SK-N-SH (cell line): ENCODE data around the gene ABCF3. TPM values are rescaled to one million over a fixed set of nuclear protein-coding genes. Genes with fewer than 3 reads are reported as not detected.

Experiments
- CTCF ChIA-PET: fragments of 300-600, 350-600 bp; formaldehyde crosslinking; extraction: SDS; loops from one replicate; lab custom pipeline; 2021; lab: Yijun Ruan, JAX
- POLR2A ChIA-PET: fragments of 350-600 bp; sonication (Branson Sonifier 250); formaldehyde crosslinking; extraction: SDS; loops from one replicate; lab custom pipeline; 2020; ENCODE audit warnings: antibody characterized with exemption, inconsistent platforms; lab: Yijun Ruan, JAX
- DNase-seq: peaks from one replicate; pipeline ENCODE4 v3.0.0; 2012
- H2AFZ ChIP-seq: fragments of 200-600 bp; sonication (generic); 2 replicates; pipeline ENCODE4 v1.8.1; 2016; ENCODE audit warnings: antibody characterized with exemption, mild to moderate bottlenecking, low read depth
- H3F3A ChIP-seq: fragments of 200-600 bp; sonication (generic); replicated peaks from 2 replicates; pipeline ENCODE3; 2016; ENCODE audit warnings: antibody characterized with exemption, mild to moderate bottlenecking; ENCODE audit not compliant: insufficient read depth
- H3K27ac ChIP-seq, 2 experiments: fragments of 200-500 bp in 1 of 2; fragments of 200-600 bp in 1 of 2; sonication (Bioruptor generic) in 1 of 2; sonication (generic), shearing (Covaris generic) in 1 of 2; 2 replicates each; pipeline versions ENCODE4 v1.5.1 to v1.6.1; 2014 to 2016; ENCODE audit warnings: low read depth in 2 of 2, inconsistent platforms in 1 of 2, low read length in 1 of 2, mild to moderate bottlenecking in 1 of 2, mixed read lengths in 1 of 2
- H3K27me3 ChIP-seq: fragments of 200-600 bp; sonication (generic), shearing (Covaris generic); 2 replicates; pipeline ENCODE4 v1.6.1; 2016; ENCODE audit warnings: mixed run types; ENCODE audit not compliant: insufficient read depth
- H3K36me3 ChIP-seq, 2 experiments: fragments of 200-500 bp in 1 of 2; fragments of 200-600 bp in 1 of 2; sonication (Bioruptor generic) in 1 of 2; sonication (generic) in 1 of 2; replicated peaks in 1 of 2; 2 replicates each; pipeline versions ENCODE3 to v1.5.1; 2014 to 2016; ENCODE audit warnings: low read length in 1 of 2, mild to moderate bottlenecking in 1 of 2; ENCODE audit not compliant: insufficient read depth in 2 of 2, control insufficient read depth in 1 of 2
- H3K4me1 ChIP-seq, 2 experiments: fragments of 200-500 bp in 1 of 2; fragments of 200-600 bp in 1 of 2; sonication (Bioruptor generic) in 1 of 2; sonication (generic), shearing (Covaris generic) in 1 of 2; 2 replicates each; pipeline versions ENCODE4 v1.5.1 to v1.6.1; 2014 to 2016; ENCODE audit warnings: low read depth in 1 of 2, low read length in 1 of 2, mixed run types in 1 of 2; ENCODE audit not compliant: insufficient read depth in 2 of 2, control insufficient read depth in 1 of 2
- H3K4me2 ChIP-seq: fragments of 200-600 bp; sonication (generic), shearing (Covaris generic); 2 replicates; pipeline ENCODE4 v1.6.1; 2017; ENCODE audit warnings: mixed run types
- H3K4me3 ChIP-seq, 2 experiments: fragments of 200-500 bp in 1 of 2; fragments of 200-600 bp in 1 of 2; sonication (Bioruptor generic) in 1 of 2; sonication (generic), shearing (Covaris generic) in 1 of 2; 2 replicates each; pipeline versions ENCODE4 v1.5.1 to v1.8.1; 2014 to 2016; ENCODE audit warnings: low read depth in 2 of 2, inconsistent platforms in 1 of 2, low read length in 1 of 2, mild to moderate bottlenecking in 1 of 2, mixed read lengths in 1 of 2, moderate library complexity in 1 of 2
- H3K79me2 ChIP-seq: fragments of 200-600 bp; sonication (generic); 2 replicates; pipeline ENCODE4 v1.8.1; 2017; ENCODE audit warnings: mild to moderate bottlenecking; ENCODE audit not compliant: insufficient read depth
- H3K9ac ChIP-seq: fragments of 200-600 bp; sonication (generic); 2 replicates; pipeline ENCODE4 v1.6.1; 2017; ENCODE audit warnings: mixed run types
- H3K9me2 ChIP-seq: fragments of 200-600 bp; sonication (generic); 2 replicates; pipeline ENCODE4 v1.6.1; 2017; ENCODE audit warnings: mixed run types
- H3K9me3 ChIP-seq: fragments of 200-600 bp; sonication (generic); 2 replicates; pipeline ENCODE4 v1.6.1; 2017; ENCODE audit warnings: mixed run types, mild to moderate bottlenecking, moderate library complexity
- H4K20me1 ChIP-seq: fragments of 200-600 bp; sonication (generic); 2 replicates; pipeline ENCODE4 v1.6.1; 2017; ENCODE audit warnings: mild to moderate bottlenecking, mixed run types; ENCODE audit not compliant: insufficient read depth
- CTCF ChIP-seq: fragments of 200-600 bp; sonication (generic); IDR thresholded peaks from 2 replicates; pipeline ENCODE4 v1.6.1; 2017; ENCODE audit warnings: antibody characterized with exemption, mild to moderate bottlenecking, moderate library complexity
- EP300 ChIP-seq, 2 experiments: IDR thresholded peaks; 2 replicates each; pipeline versions ENCODE4 v1.4.0 to v1.6.1; 2012; ENCODE audit warnings: borderline replicate concordance in 1 of 2, low read depth in 1 of 2, low read length in 1 of 2
- EZH2phosphoT487 ChIP-seq: fragments of 200-600 bp; sonication (generic); IDR thresholded peaks from 2 replicates; pipeline ENCODE4 v1.6.1; 2017; ENCODE audit warnings: low read depth, mixed run types, mild to moderate bottlenecking, antibody characterized with exemption, moderate library complexity, borderline replicate concordance
- FOSL2 ChIP-seq: IDR thresholded peaks from 2 replicates; pipeline ENCODE4 v1.4.0; 2012; ENCODE audit warnings: low read depth, mild to moderate bottlenecking, moderate library complexity, borderline replicate concordance
- FOXJ3 ChIP-seq: sonication (generic); formaldehyde crosslinking; IDR thresholded peaks from 2 replicates; pipeline ENCODE4 v1.5.1; 2020; ENCODE audit warnings: mild to moderate bottlenecking, missing genetic modification reagents
- FOXM1 ChIP-seq: IDR thresholded peaks from 2 replicates; pipeline ENCODE4 v1.4.0; 2012; ENCODE audit warnings: low read depth, mild to moderate bottlenecking
- GABPA ChIP-seq: IDR thresholded peaks from 2 replicates; pipeline ENCODE4 v1.4.0; 2012; ENCODE audit warnings: low read depth, mild to moderate bottlenecking
- NFIC ChIP-seq: IDR thresholded peaks from 2 replicates; pipeline ENCODE4 v1.4.0; 2012; ENCODE audit warnings: borderline replicate concordance
- NRF1 ChIP-seq: IDR thresholded peaks from 2 replicates; pipeline ENCODE4 v1.6.1; 2012; ENCODE audit warnings: low read depth, mild to moderate bottlenecking, low read length
- PBX3 ChIP-seq: IDR thresholded peaks from 2 replicates; pipeline ENCODE4; 2012
- RCOR1 ChIP-seq: fragments of 150-350 bp; IDR thresholded peaks from 2 replicates; pipeline ENCODE4 v1.6.1; 2017; ENCODE audit warnings: antibody characterized with exemption, low read length
- RXRA ChIP-seq: IDR thresholded peaks from 2 replicates; pipeline ENCODE4 v1.4.0; 2012; ENCODE audit warnings: low read depth, mild to moderate bottlenecking, borderline replicate concordance
- SIN3A ChIP-seq: IDR thresholded peaks from 2 replicates; pipeline ENCODE4 v1.6.1; 2012; ENCODE audit warnings: low read depth, mild to moderate bottlenecking, low read length, moderate library complexity, borderline replicate concordance
- SMC3 ChIP-seq: IDR thresholded peaks from 2 replicates; pipeline ENCODE4 v1.6.1; 2012; ENCODE audit warnings: low read depth, low read length, improper control_type of control experiment
- TCF12 ChIP-seq: IDR thresholded peaks from 2 replicates; pipeline ENCODE4 v1.4.0; 2012
- TEAD4 ChIP-seq: IDR thresholded peaks from 2 replicates; pipeline ENCODE4 v1.4.0; 2012; ENCODE audit warnings: mild to moderate bottlenecking, borderline replicate concordance; ENCODE audit not compliant: insufficient read depth
- USF1 ChIP-seq: IDR thresholded peaks from 2 replicates; pipeline ENCODE4 v1.4.0; 2012; ENCODE audit warnings: low read depth, borderline replicate concordance
- YY1 ChIP-seq: IDR thresholded peaks from 2 replicates; pipeline ENCODE4 v1.4.0; 2012; ENCODE audit warnings: low read depth, mild to moderate bottlenecking
- WGBS: methylation state at CpG from one replicate; pipeline ENCODE4 v1.1.6; 2017; ENCODE audit warnings: low lambda C conversion rate; 5-methylcytosine and 5-hydroxymethylcytosine counted together
- polyA plus RNA-seq, 3 experiments: library from polyadenylated mRNA; depleted of rRNA; stranded (reverse); fragments of >200 nt; gene quantifications; 2 replicates each; pipeline ENCODE4 v1.2.3, GENCODE V29; 2012
- TF ChIP-seq, protein P1 (sequence below): fragments of 150-350 bp; IDR thresholded peaks from 2 replicates; pipeline ENCODE4 v1.6.1; 2017; ENCODE audit warnings: antibody characterized with exemption, low read length, low read depth, borderline replicate concordance

The ABCF3 gene
- polyA plus RNA-seq, 1 of the 3 experiments (the other 2 are of a cell fraction) = 55.6 TPM

DNA sequence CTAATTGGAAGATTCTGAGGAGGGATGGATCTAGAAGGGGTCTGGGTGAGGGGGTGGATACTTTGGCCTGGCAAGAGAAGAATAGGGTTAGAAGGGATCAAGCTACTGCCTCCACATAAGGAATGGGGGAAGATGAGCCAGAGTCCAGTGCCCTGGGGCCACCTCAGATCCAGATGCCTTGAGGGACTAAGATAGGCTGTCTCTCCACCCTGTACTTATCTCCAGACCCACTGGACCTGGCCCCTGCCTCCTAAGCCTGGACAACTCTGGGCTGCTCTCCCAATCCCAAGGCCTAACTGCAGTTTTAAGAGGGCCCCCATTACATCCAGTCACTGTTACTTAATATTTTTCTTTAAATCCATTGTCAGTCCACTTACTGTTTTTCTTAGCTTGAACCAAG is 28.8 kb upstream of the ABCF3 start:
- DNase-seq = no peak
- peaks cover 20% of the 10 kb centered on the region for H3F3A ChIP-seq
- peak overlapping the region; percentile 87 for H3K9ac ChIP-seq
- peaks cover 53% of the 10 kb centered on the region for H4K20me1 ChIP-seq
- peaks cover 16 to 17% of the 10 kb centered on the region in 2 experiments; a peak in 3 of 4 replicates for H3K4me1 ChIP-seq
- no peaks in the 10 kb centered on the region for H3K9me2 ChIP-seq
- H3K27ac ChIP-seq = peak overlapping the region; percentile 82 to 90; a peak in 3 of 4 replicates
- no peak overlapping the region for H2AFZ ChIP-seq
- H3K9me3 ChIP-seq = no peaks in the 10 kb centered on the region
- peak overlapping the region; percentile 80 to 95 for H3K4me3 ChIP-seq
- H3K4me2 ChIP-seq = peak overlapping the region; percentile 92
- H3K36me3 ChIP-seq = peaks cover 0 to 7% of the 10 kb centered on the region in 2 experiments
- ChIA-PET POLR2A (no interaction called here), CTCF (interaction anchor here (1.0 to 2.4 kb wide), 4 partner anchors 12 to 93 kb away, joined by 3 to 15 read pairs (median 8); partner anchors contain the start of gene EEF1AKMT4)
- no peak for TF ChIP-seq SIN3A
- TF ChIP-seq, protein P1, sequence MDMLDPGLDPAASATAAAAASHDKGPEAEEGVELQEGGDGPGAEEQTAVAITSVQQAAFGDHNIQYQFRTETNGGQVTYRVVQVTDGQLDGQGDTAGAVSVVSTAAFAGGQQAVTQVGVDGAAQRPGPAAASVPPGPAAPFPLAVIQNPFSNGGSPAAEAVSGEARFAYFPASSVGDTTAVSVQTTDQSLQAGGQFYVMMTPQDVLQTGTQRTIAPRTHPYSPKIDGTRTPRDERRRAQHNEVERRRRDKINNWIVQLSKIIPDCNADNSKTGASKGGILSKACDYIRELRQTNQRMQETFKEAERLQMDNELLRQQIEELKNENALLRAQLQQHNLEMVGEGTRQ = no peak
- no peak for TF ChIP-seq NFIC
- peaks cover 79% of the 10 kb centered on the region for H3K79me2 ChIP-seq
- no peaks in the 10 kb centered on the region for H3K27me3 ChIP-seq

DNA sequence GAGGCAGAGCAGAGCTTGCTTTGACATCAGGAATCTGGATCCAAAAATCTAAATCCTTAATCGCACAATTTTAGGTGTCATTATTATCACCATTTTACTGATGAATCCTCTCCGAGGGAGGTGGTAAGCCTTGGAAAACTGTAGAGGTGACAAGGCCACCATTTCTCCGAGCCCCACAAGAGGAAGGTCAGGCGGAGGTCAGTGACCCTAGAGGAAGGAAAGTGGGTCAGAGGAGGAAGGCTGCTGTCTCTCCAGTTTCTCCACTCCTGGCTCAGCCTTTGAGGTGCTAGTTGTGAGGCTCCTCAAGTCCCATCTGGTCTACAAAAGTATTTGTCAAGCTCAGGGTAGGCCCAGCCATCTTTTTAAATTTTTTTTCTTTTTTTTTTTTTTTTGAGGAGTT is 27.6 kb upstream of the ABCF3 start:
- peaks cover 18% of the 10 kb centered on the region for H3F3A ChIP-seq
- H3K9me3 ChIP-seq = no peaks in the 10 kb centered on the region
- H3K27me3 ChIP-seq = no peaks in the 10 kb centered on the region
- H3K4me2 ChIP-seq = peak overlapping the region; percentile 92; the same call in 1 of the 2 replicates
- H3K79me2 ChIP-seq = peaks cover 91% of the 10 kb centered on the region
- ChIA-PET POLR2A (no interaction called here), CTCF (interaction anchor here (0.7 to 1.6 kb wide), 3 partner anchors 11 to 91 kb away, joined by 3 to 5 read pairs (median 3); partner anchors contain the start of gene EEF1AKMT4)
- DNase-seq = no peak
- H3K4me1 ChIP-seq = peaks cover 15 to 17% of the 10 kb centered on the region in 2 experiments; a peak in 3 of 4 replicates
- H2AFZ ChIP-seq = no peak overlapping the region
- peaks cover 64% of the 10 kb centered on the region for H4K20me1 ChIP-seq
- no peak overlapping the region for H3K4me3 ChIP-seq
- 85% methylated on average over 4 of the region's 4 CpGs for WGBS
- H3K9me2 ChIP-seq = no peaks in the 10 kb centered on the region
- TF ChIP-seq TCF12 (no peak), CTCF (no peak), TEAD4 (no peak), PBX3 (no peak), RCOR1 (no peak), USF1 (no peak), YY1 (no peak), RXRA (no peak), NFIC (no peak), FOXM1 (no peak), FOXJ3 (CRISPR knock-in tag) (no peak), EP300 (IDR thresholded peaks at IDR 0.05; ENCODE audit: borderline replicate concordance in 1 of 2, low read depth in 1 of 2, low read length in 1 of 2) (no peak), NRF1 (no peak), EZH2phosphoT487 (no peak), FOSL2 (no peak), SMC3 (no peak), SIN3A (no peak), GABPA (no peak)
- TF ChIP-seq, protein P1 = no peak
- H3K27ac ChIP-seq = no peak overlapping the region
- H3K9ac ChIP-seq = no peak overlapping the region
- peaks cover 4 to 13% of the 10 kb centered on the region in 2 experiments for H3K36me3 ChIP-seq
